GM13977 (cell line): ENCODE results near the gene CLCN5.

Experiments used
- DNase-seq: peaks from one replicate; pipeline ENCODE4 v3.0.0; 2012; ENCODE audit warnings: low spot score
- CTCF ChIP-seq: IDR thresholded peaks from 2 replicates; pipeline ENCODE4 v1.5.1; 2012; ENCODE audit warnings: mild to moderate bottlenecking, control low read depth; ENCODE audit not compliant: insufficient read depth; ENCODE audit errors: extremely low read depth, missing control alignments
- in situ Hi-C: fragments of 300-500 bp; cut with MboI; formaldehyde crosslinking; loops from one replicate; pipeline ENCODE4 v1.12.0; 2022; ENCODE audit warnings: low sequenced_read_pairs, low pct_unique_long_range_greater_than_20kb, mixed read lengths, inconsistent platforms; ENCODE audit not compliant: unreplicated experiment

Gene CLCN5

DNA sequence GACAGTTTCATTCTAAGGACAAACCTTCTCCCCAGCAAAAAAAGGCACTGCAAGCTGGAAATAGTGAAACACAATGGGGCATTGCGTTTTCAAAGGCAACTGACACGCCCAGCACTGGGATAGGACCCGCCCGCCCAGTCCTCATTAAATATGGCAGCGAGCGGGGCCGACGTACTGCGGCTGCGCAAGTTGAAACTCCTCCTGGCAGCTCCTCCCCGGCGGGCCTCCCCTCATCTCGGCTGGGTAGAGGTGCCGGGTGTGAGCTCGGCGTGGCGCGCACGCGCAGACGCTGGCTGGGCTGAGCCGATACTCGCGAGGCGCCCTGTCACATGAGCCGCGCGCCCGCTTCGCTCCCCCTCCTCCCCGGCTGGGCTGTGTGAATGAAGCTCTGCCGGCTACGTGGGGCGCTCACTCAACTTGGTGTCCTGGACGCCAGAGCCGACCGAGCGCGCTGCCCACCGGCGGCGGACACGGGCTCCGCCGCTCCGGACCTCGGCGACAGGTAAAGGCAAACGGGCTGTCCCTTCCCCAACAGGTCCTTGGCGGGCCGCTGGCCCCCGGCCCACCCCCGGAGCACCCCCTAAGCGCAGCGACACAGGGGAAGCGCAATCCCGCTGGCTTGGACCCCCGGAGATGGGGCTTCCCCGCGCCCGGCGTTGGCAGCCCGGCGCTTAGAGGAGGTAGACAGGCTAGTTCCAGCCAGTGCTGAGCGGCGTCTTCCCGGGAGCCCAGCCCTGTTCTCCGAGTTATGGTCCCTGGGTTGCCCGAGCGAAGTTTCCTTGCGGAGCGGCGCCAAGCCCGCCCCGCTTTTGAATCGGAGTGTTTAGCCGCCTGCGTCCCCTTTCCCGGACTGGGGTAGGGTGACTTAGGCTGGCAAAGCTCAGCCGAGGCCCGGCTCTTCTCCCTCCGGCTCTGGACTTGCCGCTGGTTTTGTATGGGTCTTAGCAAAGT lies at the start of gene CLCN5:
Gene CLCN5 (plus strand): TSS at position 306 of the 951 bp plus-strand sequence. CDS start 2,703 bp downstream, outside the sequence.
- DNase-seq = peak; percentile 90
- in situ Hi-C loops = loop anchor here (25.0 kb wide), 1 partner anchor 165 kb away; no protein-coding TSS in a partner anchor
- TF ChIP-seq CTCF = no peak

DNA sequence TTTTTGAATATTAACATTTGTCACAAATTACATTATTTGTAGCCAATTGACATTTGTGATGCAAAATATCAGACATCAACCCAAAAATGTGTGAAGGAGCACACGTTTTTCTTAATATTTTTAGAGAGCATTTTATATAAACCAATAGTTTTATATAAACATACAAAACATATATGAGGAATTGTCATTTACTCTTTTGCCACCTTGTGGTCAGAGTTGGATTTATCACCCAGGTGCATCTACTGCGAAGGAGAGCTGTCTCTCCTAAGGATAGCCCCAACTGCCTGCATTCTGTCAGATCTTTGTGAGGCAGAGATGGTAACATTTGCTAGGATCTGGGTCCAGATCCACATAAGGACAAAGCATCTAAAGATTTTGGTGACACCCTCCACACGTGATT lies 45.6 kb upstream of the CLCN5 start:
- DNase-seq = peak; percentile 65
- TF ChIP-seq CTCF = peak; percentile 48
- in situ Hi-C loops = loop anchor here (25.0 kb wide), 1 partner anchor 686 kb away; no protein-coding TSS in a partner anchor

DNA sequence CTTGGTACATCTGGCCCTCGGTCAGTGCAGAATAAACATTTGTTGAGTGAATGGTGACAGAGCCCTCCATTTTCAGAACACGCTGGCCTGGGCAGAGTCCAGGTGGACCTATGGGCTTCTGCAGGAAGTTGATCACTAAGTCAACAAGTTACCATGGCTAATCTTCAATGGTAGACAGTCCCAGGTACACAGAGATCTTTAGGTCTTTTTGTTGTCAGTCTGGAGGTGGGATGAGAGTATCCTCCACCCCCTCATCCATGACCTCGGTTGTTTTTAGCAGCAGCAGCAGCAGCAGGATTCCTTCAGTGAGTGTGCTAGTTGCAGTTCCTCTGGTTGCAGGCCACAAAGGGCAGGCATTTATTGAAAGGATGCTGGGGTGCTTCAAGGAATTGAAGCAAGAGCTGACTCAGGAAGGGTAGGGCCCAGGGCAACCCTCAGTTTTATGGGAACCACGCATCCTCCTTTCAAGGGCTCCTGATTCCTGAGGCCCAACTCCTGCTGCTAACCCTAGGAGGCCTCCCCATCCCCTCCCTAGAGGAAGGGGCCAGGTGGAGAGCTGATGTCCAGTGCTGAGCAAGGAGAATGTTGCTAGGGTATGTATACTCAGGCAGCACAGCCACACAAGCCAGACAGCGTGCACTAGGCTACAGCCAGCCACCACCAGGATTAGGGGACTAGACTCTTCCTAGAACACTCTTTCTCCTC lies 44.8 kb upstream of the CLCN5 start:
- no peak for TF ChIP-seq CTCF
- in situ Hi-C loops = loop anchor here (25.0 kb wide), 1 partner anchor 685 kb away; no protein-coding TSS in a partner anchor
- no peak for DNase-seq

- no peak for TF ChIP-seq CTCF
- in situ Hi-C loops = loop anchor here (25.0 kb wide), 1 partner anchor 684 kb away; no protein-coding TSS in a partner anchor
- no peak for DNase-seq
Observed at GRCh38 chrX:49878128-49878833, 44.1 kb upstream of the CLCN5 start.

- TF ChIP-seq CTCF = peak; percentile 41
- in situ Hi-C loops = loop anchor here (25.0 kb wide), 1 partner anchor 683 kb away; no protein-coding TSS in a partner anchor
- DNase-seq = peak; percentile 83
Observed at GRCh38 chrX:49878834-49879655, 43.4 kb upstream of the CLCN5 start, which contains the start of gene USP27X. Gene USP27X (plus strand): TSS chrX:49879484. CDS start chrX:49880308, 824 bp downstream.
